Keratinocyte (primary cell): ENCODE data around the gene S100A12.

ENCODE experiments used
- CTCF ChIP-seq, 3 experiments: IDR thresholded peaks in 1 of 3; conservative IDR thresholded peaks in 1 of 3; optimal IDR thresholded peaks in 1 of 3; 2 replicates in 2 of 3; 3 replicates in 1 of 3; pipeline versions ENCODE3 to v1.5.1; 2011; ENCODE audit warnings: low read length in 3 of 3, mild to moderate bottlenecking in 3 of 3, moderate library complexity in 2 of 3, control low read depth in 1 of 3, inconsistent platforms in 1 of 3; ENCODE audit not compliant: insufficient read depth in 2 of 3; ENCODE audit errors: extremely low read depth in 1 of 3
- EZH2 ChIP-seq: IDR thresholded peaks from one replicate; pipeline ENCODE4 v1.6.1; 2012; ENCODE audit warnings: inconsistent platforms, mild to moderate bottlenecking, low read length, moderate library complexity

GRCh38 chr1:153371231-153371630, 4.2 kb downstream of the S100A12 start:
- TF ChIP-seq CTCF (optimal IDR thresholded peaks at IDR 0.05 in 1 of 3, IDR thresholded peaks at IDR 0.05 in 1 of 3, conservative IDR thresholded peaks at IDR 0.05 in 1 of 3; ENCODE audit: extremely low read depth in 1 of 3, insufficient read depth in 2 of 3, low read length in 3 of 3) = no peak
- TF ChIP-seq EZH2 = no peak
